ENCODE data around the gene ZNF143. TPM values are rescaled to one million over a fixed set of nuclear protein-coding genes. Genes with fewer than 3 reads are reported as not detected.

ZNF143 gene
- total RNA-seq (10 to 100 TPM; 20.2 to 48.4 (median 32.4) TPM), polyA plus RNA-seq (10 to 100 TPM; 13.2 to 17.7 (median 14.8) TPM)

GRCh38 chr11:9460322-9461062 is at the start of gene ZNF143:
ZNF143 (plus strand) TSS chr11:9461012; CDS start chr11:9471309, 10,297 bp downstream.
- Histone ChIP-seq H3K4me3 (peak within 1 kb of the TSS; percentile 68 to 95 (median 82)), H3K27me3 (no peaks in the 10 kb centered on the region), H3K4me1 (peaks cover 0 to 27% (median 20%) of the 10 kb centered on the region in 4 donors), H3K27ac (peak within 1 kb of the TSS; percentile 95 to 100 (median 100)), H3K9me3 (no peaks in the 10 kb centered on the region), H3K36me3 (no peaks in the 10 kb centered on the region)
- peak; percentile 100 for DNase-seq
- peak; percentile 99 for TF ChIP-seq POLR2A (IDR thresholded peaks at IDR 0.05)
- TF ChIP-seq CTCF (IDR thresholded peaks at IDR 0.05) = peak in 2 of 4 experiments; percentile 4 to 28
- TF ChIP-seq POLR2AphosphoS5 (IDR thresholded peaks at IDR 0.05) = peak; percentile 98 to 99 (median 98)
- TF ChIP-seq EP300 (IDR thresholded peaks at IDR 0.05) = peak in 1 of 4 donors; percentile 8
- 0 to 1% methylated on average over 45 of the region's 45 CpGs for WGBS, 2 donors
- intact Hi-C loops (cut with DNase I) = loop anchor here (1.0 to 5.0 kb wide), 5 partner anchors 98 to 198 kb away; partner anchors contain the start of gene TMEM41B

GRCh38 chr11:9428706-9429105 is 32.1 kb upstream of the ZNF143 start:
- Histone ChIP-seq H3K4me1 (no peaks in the 10 kb centered on the region), H3K9me3 (no peaks in the 10 kb centered on the region), H3K36me3 (peaks cover 32 to 100% (median 75%) of the 10 kb centered on the region in 4 donors), H3K4me3 (no peak overlapping the region), H3K27me3 (no peaks in the 10 kb centered on the region), H3K27ac (no peak overlapping the region)
- no peak for DNase-seq
- 81 to 88% methylated on average over 1 of the region's 1 CpG for WGBS, 2 donors
- intact Hi-C loops (cut with DNase I) = no loop called here
- TF ChIP-seq POLR2AphosphoS5 (IDR thresholded peaks at IDR 0.05) = no peak
- no peak for TF ChIP-seq EP300 (IDR thresholded peaks at IDR 0.05)
- no peak for TF ChIP-seq POLR2A (IDR thresholded peaks at IDR 0.05)
- TF ChIP-seq CTCF (IDR thresholded peaks at IDR 0.05) = no peak

- intact Hi-C loops (cut with DNase I) = no loop called here
- no peak for TF ChIP-seq EP300 (IDR thresholded peaks at IDR 0.05)
- no peak for TF ChIP-seq CTCF (IDR thresholded peaks at IDR 0.05)
- no peak for TF ChIP-seq POLR2A (IDR thresholded peaks at IDR 0.05)
- TF ChIP-seq POLR2AphosphoS5 (IDR thresholded peaks at IDR 0.05) = no peak
- peaks cover 36 to 99% (median 71%) of the 10 kb centered on the region in 4 donors for H3K36me3 ChIP-seq
- H3K27me3 ChIP-seq = no peaks in the 10 kb centered on the region
- no peak overlapping the region for H3K4me3 ChIP-seq
- no peak for DNase-seq
- WGBS, 2 donors = 86 to 87% methylated on average over 4 of the region's 4 CpGs
- no peaks in the 10 kb centered on the region for H3K9me3 ChIP-seq
- H3K4me1 ChIP-seq = no peaks in the 10 kb centered on the region
- no peak overlapping the region for H3K27ac ChIP-seq
Measured at GRCh38 chr11:9438611-9439010, 22.2 kb upstream of the ZNF143 start.

GRCh38 chr11:9446230-9446629 is 14.6 kb upstream of the ZNF143 start:
- no peaks in the 10 kb centered on the region for H3K9me3 ChIP-seq
- H3K4me3 ChIP-seq = no peak overlapping the region
- WGBS, 2 donors = 73 to 87% methylated on average over 4 of the region's 4 CpGs
- TF ChIP-seq POLR2A (IDR thresholded peaks at IDR 0.05) (no peak), EP300 (IDR thresholded peaks at IDR 0.05) (no peak), POLR2AphosphoS5 (IDR thresholded peaks at IDR 0.05) (no peak), CTCF (IDR thresholded peaks at IDR 0.05) (no peak)
- DNase-seq = no peak
- no peak overlapping the region for H3K27ac ChIP-seq
- no peaks in the 10 kb centered on the region for H3K27me3 ChIP-seq
- no peaks in the 10 kb centered on the region for H3K4me1 ChIP-seq
- H3K36me3 ChIP-seq = peaks cover 15 to 56% (median 33%) of the 10 kb centered on the region in 4 donors
- intact Hi-C loops (cut with DNase I) = no loop called here

Measured in sigmoid colon (tissue), 7 donors.